NCI-H2171 treated with DMSO at 0.1 percent for 48 hours (cell line): ENCODE data around the gene HOXA13.

Experiments
- DNase-seq: peaks from one replicate; lab custom pipeline; 2025; lab: John Stamatoyannopoulos, UW

Gene HOXA13

DNA sequence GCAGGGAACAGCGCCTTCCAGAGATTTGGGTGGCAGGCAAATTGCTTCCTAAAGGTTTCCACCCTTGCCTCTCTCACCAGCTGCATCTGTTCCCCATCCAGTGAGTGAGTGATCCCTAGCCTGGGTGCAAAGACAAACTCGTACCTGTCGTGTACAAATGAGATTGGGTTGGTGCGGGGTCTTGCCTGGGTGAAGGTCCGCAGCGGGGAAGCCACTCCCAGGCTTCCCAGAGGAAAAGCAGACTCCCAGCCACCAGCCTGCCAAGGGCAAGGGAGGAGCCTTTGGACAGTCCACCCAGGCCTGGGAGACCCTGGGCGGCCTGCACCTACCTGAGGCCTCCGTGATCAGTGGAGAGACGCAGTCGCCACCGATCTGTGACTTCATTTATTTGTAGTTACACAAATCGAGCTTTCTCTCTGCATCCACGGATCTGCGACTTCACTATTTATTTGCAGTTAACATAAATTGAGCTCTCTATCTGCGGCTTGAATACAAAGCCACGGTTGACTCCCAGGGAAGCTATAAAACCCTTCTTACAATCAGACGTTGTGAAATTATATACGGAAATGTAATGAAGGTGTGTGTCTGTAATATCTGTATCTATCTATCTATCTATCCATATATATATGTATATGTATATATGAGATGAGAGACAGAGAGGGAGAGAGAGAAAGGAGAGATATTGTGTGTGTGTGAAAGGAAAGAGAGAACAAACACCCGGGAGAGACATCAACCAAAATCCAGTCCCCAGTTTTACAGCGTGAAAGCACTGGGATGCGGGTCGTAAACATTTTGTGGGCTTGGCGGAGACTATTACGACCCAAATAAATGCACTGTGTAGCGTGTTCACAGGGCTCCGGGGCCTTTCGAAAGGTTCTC, 40.4 kb downstream of the HOXA13 start:
- DNase-seq: no peak

DNA sequence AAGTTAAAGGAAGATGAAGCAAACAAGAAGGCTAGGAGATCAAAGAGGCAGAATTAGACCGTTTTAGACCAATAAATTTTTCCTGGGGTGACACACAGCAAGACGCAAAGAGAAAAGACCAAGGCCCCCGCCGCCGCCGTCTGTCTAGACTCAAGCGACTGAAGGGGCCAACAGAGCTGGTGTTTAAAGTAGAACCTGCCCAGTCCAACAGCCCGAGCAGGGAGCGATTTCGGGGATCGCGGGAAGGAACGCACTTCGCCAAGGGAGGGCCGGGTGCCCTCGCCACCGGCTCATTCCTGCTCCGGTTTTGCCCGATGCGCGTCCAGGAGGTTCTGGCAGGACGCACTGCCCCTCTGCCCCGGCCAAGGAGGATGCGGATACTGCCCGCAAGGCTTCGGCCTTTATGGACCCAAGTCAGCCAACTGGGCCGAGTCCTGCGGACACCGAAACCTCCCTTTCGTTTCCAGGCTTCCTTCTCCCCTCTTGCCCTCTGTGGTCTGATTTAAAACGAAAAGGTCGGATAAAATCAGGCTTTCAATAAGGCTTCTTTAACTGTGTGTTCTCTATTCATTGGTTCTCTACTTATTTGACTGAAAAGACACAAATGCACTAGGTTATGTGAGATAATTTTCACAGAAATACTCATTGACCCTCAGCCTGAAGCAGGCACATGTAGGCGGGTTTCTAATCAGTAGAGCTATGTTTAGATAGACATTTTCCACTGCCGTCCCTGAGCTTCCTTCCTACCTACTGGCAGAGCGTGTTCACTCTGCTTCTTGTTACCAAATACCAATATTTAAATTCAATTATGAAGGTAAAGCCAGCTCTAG, 41.2 kb downstream of the HOXA13 start:
- DNase-seq: no peak

DNA sequence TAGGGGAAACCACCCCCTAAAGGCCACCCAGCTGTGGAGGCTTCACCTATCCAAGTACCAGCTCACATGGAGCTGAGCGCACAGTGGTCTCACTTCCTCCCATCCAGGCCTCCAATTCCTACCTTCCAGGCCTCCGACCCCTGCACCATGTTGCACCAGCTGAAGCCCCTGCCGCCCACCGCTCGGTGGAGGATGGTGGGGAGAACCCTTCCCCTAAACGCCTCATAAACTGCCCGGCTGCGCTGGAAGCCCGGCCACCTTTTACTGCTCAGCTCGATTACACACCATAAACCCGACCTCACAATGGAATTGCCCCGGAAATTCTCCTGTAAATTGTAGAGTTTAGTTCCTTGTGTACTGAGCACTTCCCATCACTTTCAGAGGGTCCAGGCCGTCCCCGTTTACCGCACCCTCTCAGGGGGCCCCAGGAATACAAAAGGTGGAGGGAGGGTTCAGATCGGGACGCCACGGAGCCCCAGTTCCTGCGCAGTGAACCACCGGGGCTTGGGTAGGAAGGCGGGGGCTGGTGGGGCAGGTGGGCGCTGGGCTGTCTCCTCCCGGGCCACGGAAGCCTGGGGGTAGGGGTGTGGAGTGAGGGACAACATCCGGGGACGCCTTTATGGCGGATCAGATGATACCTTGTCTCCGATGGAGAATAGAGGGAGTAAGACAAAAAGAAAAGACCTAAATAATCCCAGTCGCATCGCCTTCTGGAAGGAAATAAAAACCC, 42.0 kb downstream of the HOXA13 start:
- DNase-seq: no peak

DNA sequence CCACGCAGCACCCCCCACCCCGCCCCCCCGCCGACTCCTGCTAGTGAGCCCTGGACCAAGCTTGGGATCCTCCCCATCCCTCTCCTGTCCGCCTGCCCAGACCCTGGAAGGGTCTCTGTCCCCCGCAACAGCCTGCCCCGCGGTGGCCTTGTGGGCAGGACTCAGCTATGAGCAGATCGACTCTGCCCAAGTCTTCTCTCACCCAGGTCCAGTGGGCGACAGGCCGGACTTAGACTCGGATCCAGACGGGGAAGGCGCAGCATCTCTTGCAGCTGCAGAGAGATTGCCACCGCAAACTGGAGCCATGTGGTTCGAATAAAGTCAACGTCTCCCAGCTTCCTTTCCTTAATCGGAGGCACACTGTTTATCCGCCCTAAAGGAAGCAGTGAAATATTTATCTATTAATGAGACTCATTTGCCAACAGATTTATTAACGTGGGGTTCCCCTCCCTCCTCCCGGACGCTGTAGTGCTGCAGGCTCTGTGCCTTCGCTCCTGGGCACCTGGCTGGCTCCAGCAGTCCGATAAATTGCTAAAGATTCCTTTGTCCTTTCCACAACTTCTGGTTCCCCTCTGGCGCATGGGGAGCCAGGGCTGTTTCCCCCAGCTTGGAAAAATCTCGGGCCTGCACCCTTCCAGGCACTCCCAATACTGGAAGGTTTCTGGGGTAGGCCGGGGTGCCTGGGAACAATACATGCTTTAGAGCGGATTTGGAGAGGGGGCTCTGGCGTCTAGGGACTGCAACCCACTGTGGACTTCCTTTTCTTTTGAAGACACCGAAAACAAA, 42.8 kb downstream of the HOXA13 start:
- no peak for DNase-seq

- DNase-seq: peak; percentile 88
These were observed 43.4 kb downstream of the HOXA13 start, which contains the start of gene HOXA7 for GRCh38 chr7:27156508-27156898. Gene HOXA7 (minus strand): TSS chr7:27156675. CDS start chr7:27156545, 130 bp downstream.

- DNase-seq: peak; percentile 66
These were observed 43.9 kb downstream of the HOXA13 start for GRCh38 chr7:27155816-27156507.

DNA sequence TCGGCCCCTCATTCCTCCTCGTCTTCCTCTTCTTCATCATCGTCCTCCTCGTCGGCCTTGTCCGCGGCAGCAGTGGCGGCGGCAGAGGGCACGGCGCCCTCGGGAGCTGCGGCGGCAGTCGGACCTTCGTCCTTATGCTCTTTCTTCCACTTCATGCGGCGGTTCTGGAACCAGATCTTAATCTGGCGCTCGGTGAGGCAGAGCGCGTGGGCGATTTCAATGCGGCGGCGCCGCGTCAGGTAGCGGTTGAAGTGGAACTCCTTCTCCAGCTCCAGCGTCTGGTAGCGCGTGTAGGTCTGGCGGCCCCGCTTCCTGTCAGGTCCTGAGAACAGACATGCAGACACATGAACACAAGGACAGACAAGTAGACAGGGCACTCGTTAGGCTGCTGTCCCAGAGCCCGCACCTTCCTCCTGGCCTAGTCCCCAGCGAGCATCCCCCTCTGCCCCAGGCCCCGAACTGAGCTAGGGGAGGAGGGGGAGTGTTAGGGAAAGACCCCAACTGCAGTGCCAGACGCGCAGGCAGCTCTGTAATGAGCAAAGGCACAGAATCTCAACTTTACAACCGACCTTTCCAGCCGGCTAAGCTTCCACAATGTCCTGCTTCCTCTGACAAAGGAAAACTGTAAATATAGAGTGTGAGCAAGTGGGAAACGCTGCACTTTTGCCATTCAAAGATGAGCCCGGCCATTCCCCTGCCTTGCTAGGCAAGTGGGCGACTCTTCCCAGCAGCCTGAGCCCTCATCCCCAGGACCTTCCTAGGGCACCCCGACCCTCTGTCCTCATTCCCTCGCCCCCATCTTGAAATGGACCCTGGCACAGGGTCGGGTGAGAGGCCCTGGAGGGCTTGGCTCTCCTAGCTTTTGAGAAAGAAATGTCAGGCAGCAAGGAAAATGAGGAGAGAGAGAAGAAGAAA, 44.7 kb downstream of the HOXA13 start:
- DNase-seq: no peak

GRCh38 chr7:27154369-27154768, 45.5 kb downstream of the HOXA13 start:
- DNase-seq: no peak

- DNase-seq: no peak
These were observed 46.4 kb downstream of the HOXA13 start for GRCh38 chr7:27153526-27153925.

- DNase-seq: no peak
These were observed 47.0 kb downstream of the HOXA13 start for GRCh38 chr7:27152816-27153442.

DNA sequence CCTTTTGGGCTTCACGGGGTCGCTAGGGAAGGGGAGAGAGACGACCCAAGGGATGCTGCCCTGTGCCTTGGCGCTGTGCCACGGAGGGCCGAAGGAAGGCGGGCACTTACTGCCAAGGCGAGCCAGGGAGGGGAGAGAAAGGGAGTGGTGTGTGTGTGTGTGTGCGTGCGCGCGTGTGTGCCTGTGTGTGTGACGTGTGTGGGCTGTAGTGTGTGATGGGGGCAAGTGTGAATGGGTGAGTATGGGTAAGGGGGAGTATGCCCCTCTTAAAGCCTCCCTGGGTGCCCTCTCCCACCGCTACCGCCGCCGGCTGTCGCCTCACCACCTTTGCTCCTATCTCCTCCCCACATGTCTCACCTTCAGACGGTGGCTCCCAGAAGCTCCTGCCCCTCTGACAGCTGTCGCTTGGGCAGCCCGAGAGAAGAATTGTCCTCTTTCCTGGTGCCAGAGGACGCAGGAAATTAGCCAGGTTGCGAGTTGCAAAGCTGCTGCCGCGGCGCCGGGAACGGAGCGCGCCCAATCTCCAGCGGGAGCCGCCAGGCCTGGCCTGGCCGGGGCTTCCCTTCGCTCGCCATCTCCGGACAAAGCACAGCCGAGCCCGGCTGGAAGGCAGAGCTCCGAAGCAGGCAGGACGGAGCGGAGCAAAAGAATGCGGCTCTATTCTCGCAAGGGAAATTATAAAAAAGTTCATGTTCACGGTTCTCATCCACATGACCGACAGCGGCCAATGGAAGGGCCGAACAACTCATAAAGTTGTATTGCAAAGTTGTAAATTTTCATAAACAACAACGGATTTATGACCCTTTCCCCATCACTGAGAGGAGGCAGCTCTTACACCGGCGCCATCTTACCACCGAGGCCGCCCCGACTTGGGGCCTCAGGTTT, 47.7 kb downstream of the HOXA13 start, which contains the start of gene HOXA3:
Gene HOXA3 (minus strand): TSS at position 653 of the 885 bp plus-strand sequence. CDS start 41,943 bp downstream, outside the sequence.
- DNase-seq: no peak

DNA sequence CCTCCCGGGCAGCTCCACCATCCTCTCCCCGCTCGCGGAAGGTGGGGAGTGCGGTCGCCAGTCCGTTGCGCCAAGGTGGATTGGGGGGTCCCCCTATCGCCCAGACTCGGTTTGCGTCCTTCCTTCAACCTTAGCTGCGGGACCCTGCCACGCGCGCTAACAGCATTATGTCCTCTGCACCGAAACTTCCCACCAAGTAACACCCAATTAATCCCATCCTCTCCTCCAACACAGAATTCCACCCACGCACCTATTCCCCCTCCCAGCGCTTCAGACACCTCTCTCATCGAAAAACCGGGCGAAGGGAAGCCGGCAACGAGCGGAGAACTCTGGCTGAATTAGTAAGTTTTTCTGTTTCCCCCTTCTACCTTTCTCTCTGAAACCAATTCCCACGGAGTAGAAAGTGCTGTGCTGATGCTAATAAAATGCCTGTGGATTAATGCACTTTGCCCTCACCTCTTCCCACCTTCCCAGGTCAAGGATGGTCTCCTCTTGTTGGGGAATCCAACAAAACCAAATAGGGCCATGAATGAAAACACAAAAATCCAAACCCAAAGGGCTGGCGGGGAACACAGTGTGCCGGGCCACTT, 48.5 kb downstream of the HOXA13 start:
- peak; percentile 44 for DNase-seq

DNA sequence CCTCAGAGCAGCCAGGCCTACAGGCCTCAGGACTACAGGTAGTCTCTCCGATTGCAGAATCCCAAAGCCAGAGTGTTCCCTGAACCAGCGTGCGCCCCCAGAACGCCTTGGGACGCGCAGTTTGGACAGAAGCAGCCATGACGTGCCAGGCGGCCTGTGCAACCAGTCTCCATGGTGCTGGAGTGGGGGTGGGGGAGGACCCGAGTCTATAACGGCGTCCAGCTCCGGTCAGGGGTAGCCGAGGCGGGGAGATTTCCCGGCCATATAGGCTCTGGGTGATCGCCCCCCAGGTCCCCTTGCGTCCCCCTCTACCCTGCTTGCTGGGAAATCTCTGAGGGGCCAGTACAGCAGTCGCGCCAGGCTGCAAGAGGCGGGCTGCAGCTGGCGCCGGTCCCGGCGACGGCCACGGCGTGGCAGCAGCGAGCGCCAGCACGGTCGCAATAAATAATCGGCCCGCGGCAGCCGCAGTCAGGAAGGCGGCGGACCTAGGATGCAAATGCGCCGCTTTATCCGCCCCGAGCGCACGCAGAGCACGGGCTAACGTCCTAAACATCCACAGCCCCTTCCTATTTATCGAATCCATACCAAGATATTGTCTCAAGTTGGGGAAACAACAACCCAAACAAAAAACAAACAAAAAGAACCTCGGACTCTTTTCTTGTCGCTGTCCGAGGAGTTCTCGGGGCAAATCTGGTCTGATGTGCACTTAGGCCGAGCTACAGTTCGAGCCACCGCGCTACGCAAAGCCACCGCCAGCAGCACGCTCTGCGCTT, 49.1 kb downstream of the HOXA13 start:
- DNase-seq: peak; percentile 60

GRCh38 chr7:27149842-27150567, 49.9 kb downstream of the HOXA13 start:
- DNase-seq: peak; percentile 52

GRCh38 chr7:27148756-27149641, 50.9 kb downstream of the HOXA13 start:
- no peak for DNase-seq
